HTR-8/SVneo (cell line): ENCODE measurements around the gene MIDN.
A peak's percentile ranks its signal among the peaks of the same experiment; 100 is the strongest.
"Not testable (repeated sequence)": the region's sequence is repeated elsewhere in the genome, so short reads cannot be mapped to it uniquely, and the experiment has no call there.

Source experiments
- DNase-seq: peaks from one replicate; pipeline ENCODE4 v3.0.0; 2011; ENCODE audit warnings: low spot score, mixed read lengths; ENCODE audit not compliant: insufficient read length
- FAIRE-seq: peaks from 2 replicates; lab custom pipeline; 2011; peaks lifted over from hg19 to GRCh38; lab: Jason Lieb, UNC

MIDN gene

DNA sequence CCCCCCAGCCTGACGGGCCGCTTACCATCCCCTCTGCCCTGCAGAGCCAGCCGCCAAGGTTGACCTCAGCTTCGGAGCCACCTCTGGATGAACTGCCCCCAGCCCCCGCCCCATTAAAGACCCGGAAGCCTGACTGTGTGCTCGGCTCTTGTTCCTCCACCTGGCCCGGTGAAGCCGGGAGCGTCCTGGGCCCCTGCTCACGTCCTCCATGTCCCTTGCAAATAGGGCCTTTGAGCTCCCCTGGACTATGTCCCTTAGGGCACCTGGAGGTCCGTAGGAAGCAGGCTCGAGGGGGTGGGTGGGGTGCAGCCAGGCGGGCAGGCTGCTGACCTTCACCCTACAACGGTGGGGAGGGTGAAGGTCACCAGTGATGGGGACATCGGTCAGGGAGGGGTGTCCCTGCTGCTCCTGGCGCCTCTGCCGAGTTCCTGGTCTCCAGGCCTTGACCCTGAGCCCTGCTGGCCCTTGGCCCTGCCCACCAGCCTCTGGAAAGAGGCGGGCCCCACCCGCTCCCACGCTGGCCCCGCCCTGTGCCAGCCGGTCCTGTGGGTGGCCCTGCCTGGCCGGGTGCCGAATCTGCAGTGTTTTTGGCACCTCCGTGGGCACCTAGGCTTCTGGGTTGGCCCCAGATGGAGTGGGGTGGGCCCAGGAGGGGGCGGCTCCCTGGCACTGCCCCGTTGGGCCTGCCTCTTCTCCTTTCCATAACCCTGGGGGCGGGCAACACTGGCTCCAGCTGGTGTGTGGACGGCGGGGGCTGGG is 3.5 kb upstream of the MIDN start:
- FAIRE-seq = no peak
- DNase-seq = no peak

DNA sequence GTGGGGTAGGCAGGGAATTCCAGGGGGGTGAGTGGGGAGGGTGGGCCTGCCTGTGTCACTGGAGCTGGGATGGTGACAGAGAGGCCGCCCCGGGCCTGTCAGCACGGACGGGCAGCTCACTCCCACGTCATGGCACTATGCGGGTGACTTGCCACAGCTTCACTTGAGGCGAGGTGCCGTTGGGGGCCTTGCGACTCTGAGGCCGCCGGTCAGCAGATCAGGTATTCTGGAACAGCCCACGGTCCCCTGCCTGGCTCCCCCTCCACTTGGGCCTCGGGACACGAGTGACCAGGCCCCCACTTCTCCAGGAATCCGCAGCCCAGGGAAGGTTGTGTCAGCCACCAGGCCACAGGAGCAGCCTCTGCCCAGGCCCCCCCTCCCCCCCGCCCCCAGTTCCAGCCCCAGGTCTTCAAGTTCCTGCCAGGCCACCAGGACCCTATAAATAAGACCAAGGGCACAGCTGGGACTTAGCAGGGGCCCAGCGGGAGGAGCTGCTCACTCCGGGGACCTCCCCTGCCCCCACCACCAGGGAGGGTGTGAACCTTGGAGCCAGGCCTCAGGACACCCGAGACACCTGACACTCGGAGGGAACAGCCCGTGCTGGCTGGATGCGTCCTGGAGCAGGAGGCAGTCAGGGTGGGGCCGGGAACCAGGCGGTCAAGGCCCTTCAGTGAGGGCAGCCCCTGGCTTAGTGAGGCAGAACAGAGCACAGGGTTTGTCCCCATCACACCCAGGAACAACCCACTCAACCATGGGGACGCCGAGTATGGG is 2.7 kb upstream of the MIDN start:
- FAIRE-seq (no peak), DNase-seq (no peak)

DNA sequence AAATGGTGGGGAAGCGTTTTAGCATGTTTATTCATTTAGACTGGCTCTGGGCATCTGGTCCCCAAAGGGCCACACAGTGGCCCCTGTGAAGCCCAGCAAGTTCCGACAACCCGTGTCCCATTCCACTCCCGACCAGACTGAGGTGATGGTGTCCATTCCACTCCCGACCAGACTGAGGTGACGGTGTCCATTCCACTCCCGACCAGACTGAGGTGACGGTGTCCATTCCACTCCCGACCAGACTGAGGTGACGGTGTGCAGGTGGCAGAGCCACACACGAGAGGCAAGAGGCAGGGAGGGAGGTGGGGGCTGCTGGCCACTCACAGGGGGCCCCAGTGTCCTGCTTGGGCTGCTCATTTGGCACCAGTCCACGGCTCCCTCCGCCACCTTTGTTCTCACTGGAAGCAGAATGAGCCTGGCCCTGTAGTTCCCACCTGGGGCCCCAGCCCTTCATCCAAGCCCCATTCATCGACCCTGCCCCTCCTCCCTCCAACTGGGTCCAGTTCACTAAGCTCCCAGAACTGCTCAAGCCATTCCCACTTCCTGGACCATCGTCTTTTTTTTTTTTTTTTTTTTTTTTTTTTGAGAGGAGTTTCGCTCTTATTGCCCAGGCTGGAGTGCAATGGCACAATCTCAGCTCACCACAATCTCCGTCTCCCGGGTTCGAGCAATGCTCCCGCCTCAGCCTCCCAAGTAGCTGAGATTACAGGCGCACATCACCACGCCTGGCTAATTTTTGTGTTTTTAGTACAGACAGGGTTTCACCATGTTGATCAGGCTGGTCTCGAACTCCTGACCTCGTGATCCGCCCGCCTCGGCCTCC is 1.9 kb upstream of the MIDN start:
- not testable (repeated sequence) for DNase-seq, FAIRE-seq

DNA sequence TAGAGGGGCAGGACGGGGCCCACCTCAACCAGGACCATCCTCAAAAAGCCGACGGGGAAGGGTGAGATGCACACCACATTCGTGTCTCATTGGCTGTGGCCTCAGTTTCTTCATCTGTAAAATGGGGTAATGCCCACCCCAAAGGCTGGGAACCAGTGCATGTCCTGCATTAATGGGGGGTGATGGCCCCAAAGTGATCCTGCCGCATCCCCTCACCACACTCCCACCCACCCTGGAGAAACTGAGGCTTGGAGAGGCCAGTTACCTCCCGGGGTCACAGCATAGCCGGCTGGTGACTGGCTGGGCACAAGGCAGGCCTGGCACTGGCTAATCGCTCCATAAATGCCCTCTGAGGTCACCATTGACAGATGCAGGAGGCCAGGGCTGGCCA is 640 bp upstream of the MIDN start:
- no peak for DNase-seq
- no peak for FAIRE-seq

DNA sequence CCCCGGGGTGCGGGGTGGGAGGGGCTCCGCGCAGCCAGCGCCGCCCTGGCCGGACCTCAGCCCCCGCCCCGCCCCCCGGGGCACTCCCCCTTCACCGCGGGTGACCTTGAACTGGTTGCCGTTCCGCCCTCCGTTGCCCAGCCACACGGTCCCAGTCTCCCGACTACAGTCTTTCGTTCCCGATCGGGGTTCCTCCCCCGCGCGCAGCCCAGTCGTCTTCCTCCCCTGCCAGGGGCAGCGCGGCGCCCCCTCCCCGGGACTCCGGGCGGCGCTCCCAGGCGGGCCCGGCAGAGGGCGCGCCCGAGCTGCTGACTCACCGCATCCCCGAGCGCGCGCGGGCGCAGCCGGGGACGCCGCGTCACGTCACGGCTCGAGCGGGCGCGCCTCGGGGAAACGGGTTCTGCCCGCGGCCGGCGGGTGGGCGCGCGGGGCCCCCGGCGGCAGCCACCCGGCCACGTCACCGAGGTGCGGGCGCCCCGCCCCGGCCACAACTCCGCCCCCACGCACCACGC is 459 bp downstream of the MIDN start:
- peak; percentile 13 for FAIRE-seq

DNA sequence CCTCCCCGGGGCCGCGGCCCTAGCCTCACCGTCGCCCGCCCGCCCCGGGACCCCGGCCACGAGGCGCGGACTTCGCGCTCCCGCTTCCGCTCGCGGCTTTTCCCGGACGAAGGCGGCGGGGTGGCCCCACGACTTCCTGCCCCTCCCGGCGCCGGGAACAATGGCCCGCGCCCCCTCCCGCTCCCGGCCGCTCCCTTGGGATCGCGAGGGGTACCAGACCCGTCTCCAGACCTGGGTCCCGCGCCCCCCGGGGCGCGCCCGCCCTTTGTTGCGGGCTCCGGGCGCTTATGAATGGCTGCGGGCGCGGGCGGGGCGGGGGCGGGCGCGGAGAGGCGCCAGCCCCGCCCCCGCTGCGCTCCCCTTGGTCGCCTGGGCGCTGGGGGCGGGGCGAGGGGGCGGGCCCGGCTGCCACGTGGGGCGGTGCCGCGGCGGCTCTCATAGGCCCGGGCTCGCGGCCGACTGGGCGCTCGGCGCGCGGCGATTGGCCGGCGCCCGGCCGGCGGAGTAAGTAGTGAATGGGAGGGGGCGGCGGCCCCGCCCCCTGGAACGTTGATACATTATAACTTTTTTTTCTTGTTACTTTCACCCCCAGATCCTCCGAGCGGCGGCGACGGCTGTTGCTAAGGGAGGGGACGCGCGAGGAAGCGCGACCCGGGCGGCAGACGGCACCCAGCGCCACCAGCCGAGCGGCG is 1.1 kb downstream of the MIDN start:
- FAIRE-seq (no peak), DNase-seq (no peak)

More for the DNA sequence above, 459 bp downstream of the MIDN start:
- no peak for DNase-seq

DNA sequence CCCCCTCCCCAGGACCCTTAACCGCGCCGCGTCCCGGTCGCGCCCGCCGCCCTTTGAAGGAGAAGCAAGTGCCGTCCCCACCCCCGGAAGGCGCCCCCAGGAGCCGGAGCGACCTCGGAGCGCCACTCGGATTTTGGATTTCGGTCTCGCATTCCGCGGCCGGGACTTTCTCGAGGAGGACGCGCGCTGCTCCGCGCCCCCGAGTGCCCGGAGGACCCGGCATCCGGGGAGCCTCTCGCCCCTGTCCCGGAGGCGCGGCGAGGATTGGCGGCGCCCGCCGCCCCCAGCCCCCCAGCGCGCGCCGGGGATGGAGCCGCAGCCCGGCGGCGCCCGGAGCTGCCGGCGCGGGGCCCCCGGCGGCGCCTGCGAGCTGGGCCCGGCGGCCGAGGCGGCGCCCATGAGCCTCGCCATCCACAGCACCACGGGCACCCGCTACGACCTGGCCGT is 1.6 kb downstream of the MIDN start:
- no peak for FAIRE-seq
- DNase-seq = no peak

DNA sequence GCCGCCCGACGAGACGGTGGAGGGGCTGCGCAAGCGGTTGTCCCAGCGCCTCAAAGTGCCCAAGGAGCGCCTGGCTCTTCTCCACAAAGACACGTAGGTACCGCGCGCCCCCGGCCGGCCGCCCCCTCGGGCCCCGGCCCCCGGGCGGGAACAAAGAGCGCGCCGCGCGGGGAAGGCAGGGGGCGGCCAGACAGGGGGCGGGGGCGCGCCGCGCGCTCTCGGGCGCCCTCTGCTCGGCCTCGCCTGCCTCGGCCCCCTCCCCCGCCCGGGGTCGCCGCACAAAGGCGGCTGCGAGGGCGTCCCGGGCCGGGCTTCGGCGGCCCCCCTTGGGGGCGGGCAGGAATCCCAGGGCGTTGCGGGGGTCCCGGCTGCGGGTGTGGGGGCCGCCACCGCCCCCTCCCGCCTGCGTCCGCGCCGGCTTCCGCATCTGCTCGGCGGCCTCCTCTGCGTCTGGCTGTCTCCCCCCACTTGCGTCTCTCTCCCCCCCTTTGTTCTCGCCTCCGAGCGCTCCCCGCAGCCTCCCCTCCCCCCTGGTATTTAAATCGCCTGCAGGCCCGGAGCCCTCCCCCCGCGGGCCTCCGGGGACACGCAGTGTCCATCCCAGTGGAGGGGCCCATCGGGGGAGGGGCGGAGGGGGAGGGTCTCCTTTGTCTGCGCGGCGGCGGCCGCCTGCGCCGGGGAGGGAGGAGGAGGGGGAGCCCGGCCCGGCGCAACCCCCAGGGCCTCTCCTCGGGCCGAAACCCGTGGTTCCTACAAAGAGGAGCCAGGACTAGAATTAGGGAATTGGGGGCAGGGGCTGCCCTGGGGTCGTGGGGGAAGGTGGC is 2.3 kb downstream of the MIDN start:
- DNase-seq (no peak), FAIRE-seq (no peak)

DNA sequence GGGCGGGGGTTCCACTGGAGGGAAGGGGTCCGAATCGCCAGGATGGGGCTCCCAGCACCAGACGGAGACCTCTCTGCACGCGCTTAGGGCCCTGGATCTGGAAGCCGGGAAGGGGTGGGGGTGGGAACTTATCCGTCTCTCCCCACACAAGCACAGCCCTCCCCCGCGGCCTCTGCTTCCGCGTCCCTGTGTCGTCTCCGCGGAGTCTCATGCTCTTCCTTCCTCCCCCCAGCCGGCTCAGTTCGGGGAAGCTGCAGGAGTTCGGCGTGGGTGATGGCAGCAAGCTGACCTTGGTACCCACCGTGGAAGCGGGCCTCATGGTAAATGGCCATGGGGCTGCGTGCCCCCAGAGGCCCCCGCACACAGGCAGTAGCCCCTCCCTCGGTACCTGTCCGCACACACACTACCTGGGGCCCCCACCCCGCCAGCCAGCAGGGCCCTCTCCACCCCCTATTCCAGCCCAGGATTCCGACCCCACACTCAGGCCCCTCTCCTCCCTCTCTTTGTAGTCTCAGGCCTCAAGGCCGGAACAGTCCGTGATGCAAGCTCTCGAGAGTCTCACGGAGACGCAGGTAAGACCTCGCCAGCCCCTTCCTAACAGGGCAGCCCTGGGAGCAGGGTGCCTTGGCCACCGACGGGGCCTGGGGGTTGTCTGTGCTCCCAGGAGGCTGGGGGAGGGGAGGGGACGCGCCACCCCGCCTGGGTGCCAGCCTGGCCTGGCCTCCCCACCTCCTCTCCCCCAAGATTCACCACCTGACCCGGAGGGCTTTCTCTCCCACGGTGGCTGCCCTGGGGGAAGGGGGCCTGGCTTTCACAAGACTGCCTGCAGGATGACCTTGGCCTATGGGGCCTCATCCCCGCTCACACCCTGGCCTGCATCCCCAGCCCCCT is 3.2 kb downstream of the MIDN start:
- no peak for FAIRE-seq

DNA sequence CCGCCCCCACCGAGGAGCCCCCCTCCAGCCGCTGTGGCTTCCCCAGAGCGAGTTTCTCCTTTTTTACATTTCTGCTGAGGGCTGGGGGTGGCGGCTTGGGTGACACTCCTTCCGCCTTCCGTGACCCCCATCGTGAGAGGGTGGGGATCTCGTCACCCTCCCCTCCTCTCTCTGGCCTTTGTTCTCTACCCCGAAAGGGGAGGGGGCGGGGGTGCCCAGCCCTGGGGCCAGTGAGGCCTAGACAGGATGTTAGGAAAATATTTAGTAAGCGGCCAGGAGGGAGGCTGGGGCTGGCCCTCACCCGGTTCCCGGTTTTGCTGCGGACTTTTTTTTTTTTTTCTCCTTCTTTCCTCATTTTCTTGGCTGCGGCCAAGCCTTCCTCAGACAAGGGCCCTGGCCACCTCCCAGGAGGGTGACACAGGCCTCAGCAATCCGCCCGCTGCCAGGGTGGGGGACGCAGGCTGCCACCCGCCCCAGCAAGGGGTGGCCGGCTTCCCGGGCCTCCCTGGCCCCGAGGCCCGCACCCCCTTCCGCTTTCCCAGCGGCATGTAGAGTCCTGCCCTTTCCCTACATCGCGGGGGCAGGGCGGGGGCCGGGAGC is 3.9 kb downstream of the MIDN start:
- FAIRE-seq = no peak
- DNase-seq = no peak

More for the DNA sequence above, 3.2 kb downstream of the MIDN start:
- DNase-seq = no peak

DNA sequence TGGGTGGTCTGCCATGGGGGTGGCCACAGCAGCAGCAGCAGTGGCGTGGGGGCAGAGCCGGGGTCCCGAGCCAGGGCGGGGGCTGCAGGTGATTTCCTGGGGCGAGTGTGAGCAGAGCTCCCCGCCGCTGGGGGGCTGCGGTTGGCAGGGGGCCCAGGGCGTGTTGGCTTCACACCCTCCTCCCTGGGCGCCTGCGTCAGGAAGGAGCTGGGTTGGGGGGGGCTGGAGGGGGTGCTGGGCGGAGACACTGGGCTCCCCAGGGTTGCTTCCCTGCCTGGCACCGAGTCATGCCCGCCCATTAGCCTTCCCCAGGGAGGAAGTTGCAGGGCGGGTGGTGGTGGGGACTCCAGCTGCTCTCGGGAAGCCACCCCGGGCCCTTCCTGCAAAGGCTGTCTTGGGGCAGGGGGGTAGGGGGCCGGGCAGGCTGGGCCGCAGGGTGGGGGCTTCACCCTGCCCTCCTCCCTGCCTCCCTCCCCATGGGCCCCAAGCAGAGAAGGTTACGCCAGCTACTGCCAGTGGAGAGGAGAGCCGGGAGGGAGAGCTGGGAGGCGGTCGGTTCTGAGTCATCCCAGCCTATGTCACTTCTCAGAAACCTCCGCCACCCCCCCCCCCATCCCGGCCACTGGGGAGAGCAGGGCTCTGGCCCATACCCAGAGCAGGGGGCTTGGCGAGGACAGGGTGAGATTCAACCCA is 4.6 kb downstream of the MIDN start:
- FAIRE-seq (peak; percentile 85), DNase-seq (no peak)

DNA sequence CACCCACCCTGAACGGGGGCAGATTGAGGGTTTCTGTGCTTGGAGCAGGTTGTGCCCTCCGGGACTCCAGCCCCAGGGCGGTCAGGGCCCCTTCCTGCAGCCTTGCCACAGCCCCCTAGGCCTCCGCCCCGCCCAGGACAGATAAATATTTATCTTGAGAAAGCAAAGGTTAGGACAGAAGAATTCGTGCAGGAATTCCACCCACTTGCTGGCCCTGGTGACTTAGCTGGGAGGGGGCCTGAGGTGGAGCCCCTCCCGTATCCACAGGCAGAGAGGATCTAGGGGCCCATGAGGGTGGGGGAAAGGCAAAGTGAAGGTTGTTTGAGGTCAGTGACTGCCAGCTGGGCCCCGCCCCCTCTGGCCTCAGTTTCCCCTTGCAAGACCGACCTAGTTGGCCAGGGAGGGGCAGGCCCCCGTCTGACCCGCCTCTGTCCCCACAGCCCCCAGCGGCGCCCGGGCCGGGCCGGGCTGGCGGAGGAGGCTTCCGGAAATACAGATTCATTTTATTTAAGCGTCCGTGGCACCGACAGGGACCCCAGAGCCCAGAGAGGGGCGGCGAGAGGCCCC is 5.2 kb downstream of the MIDN start:
- no peak for FAIRE-seq
- DNase-seq = no peak

DNA sequence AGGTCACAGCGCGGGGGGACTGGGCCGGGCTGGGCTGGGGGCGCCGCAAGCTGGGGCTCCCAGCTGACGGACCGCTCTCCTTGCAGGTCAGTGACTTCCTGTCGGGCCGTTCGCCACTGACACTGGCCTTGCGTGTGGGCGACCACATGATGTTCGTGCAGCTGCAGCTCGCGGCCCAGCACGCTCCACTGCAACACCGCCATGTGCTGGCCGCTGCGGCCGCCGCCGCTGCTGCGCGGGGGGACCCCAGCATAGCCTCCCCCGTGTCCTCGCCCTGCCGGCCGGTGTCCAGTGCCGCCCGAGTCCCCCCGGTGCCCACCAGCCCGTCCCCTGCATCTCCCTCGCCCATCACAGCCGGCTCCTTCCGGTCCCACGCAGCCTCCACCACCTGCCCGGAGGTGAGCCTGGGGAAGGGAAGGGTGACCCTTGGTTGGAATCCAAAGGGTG is 5.7 kb downstream of the MIDN start:
- DNase-seq = no peak
- no peak for FAIRE-seq

DNA sequence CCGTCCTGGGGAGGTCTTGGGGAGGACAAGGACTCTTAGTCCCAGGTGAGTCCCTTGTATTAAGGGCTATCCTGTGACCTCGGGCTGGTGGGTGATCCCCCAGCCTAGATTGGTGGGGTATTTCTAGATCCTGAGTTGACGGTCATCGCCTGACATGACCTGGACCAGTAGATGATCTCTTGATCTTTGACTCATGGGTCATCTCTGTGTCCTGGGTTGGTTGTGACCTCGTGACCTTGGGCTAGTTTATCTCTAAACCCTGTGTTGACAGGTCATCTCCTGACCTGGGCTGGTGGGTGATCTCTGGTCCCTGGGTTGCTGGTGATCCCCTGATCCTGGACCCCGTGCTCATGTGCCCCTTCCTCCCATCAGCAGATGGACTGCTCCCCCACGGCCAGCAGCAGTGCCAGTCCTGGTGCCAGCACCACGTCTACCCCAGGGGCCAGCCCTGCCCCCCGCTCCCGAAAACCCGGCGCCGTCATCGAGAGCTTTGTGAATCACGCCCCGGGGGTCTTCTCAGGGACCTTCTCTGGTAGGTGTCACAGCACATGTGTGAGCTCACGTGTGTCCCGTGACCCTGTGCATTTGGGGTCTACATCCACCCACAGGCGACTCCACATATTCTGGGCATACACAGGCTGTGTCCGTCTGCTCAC is 6.3 kb downstream of the MIDN start:
- no peak for DNase-seq
- FAIRE-seq = no peak

DNA sequence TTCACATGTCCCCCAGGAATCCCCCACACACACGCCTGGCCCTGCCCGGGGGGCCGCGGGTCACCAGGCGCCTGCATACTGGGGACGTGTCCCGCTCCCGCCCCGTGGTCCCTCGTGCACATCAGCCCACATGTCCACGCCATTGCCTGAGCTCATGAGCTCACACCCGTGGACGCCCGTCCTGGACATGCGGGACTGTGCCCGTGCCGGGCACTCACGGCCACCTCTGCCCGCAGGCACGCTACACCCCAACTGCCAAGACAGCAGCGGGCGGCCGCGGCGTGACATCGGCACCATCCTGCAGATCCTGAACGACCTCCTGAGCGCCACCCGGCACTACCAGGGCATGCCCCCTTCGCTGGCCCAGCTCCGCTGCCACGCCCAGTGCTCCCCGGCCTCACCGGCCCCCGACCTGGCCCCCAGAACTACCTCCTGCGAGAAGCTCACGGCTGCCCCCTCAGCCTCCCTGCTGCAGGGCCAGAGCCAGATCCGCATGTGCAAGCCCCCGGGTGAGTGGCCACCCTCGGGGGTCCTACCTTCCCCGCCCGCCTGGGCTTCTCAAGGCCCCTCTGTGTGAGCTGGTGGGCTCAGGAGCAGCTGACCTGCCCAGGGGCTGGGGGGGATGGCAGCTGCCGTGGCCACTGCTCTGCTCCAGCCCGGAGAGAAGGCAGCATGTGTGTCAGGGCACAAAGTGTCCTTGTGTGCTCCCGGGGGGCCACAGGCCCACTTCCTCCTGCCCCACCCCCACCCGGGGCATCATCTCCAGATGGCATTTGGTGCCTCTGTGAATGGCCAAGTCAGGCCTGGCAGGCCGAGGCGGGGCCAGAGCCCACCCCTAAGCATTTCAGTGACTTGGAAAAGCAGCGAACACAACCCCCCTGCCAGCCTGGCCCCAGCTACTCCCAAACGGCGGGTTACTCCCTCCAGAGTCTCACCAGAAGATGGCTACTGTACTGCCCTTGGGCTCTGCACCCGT is 7.1 kb downstream of the MIDN start:
- FAIRE-seq (no peak), DNase-seq (no peak)
